Epithelial cell of esophagus (primary cell): ENCODE measurements around the gene YTHDC1.

Source experiments
- DNase-seq: peaks from one replicate; pipeline ENCODE4 v3.0.0; 2010; ENCODE audit warnings: low read depth
- H3K4me3 ChIP-seq: 2 replicates; pipeline ENCODE4 v1.5.1; 2011; ENCODE audit warnings: mild to moderate bottlenecking, low read length, control low read depth
- CTCF ChIP-seq: IDR thresholded peaks from 2 replicates; pipeline ENCODE4 v1.5.1; 2011; ENCODE audit warnings: low read depth, mild to moderate bottlenecking, low read length, control low read depth, inconsistent platforms; ENCODE audit not compliant: insufficient read depth; ENCODE audit errors: missing control alignments

The YTHDC1 gene

GRCh38 chr4:68385267-68385666 lies 35.4 kb upstream of the YTHDC1 start:
- no peak for DNase-seq
- TF ChIP-seq CTCF = no peak
- H3K4me3 ChIP-seq = no peak overlapping the region

- no peak for DNase-seq
- TF ChIP-seq CTCF = no peak
- no peak overlapping the region for H3K4me3 ChIP-seq
These were observed 33.2 kb upstream of the YTHDC1 start for GRCh38 chr4:68383115-68383514.

GRCh38 chr4:68378226-68378625 lies 28.3 kb upstream of the YTHDC1 start:
- no peak for TF ChIP-seq CTCF
- no peak overlapping the region for H3K4me3 ChIP-seq
- no peak for DNase-seq

- TF ChIP-seq CTCF = peak; percentile 99
- peak overlapping the region; percentile 36 for H3K4me3 ChIP-seq
- DNase-seq = peak; percentile 79
These were observed 26.0 kb upstream of the YTHDC1 start for GRCh38 chr4:68375667-68376559.

GRCh38 chr4:68373513-68373912 lies 23.6 kb upstream of the YTHDC1 start:
- TF ChIP-seq CTCF = no peak
- no peak overlapping the region for H3K4me3 ChIP-seq
- DNase-seq = peak; percentile 73

GRCh38 chr4:68372588-68372987 lies 22.7 kb upstream of the YTHDC1 start:
- no peak for TF ChIP-seq CTCF
- no peak overlapping the region for H3K4me3 ChIP-seq
- peak; percentile 60 for DNase-seq
